HFF-Myc (cell line): ENCODE measurements around the gene RSF1.
A peak's percentile ranks its signal among the peaks of the same experiment; 100 is the strongest.

Experiments used
- DNase-seq: peaks from one replicate; pipeline ENCODE4 v3.0.0-alpha.2; 2011; ENCODE audit warnings: low read depth; ENCODE audit errors: extremely low read depth
- H3K4me3 ChIP-seq: replicated peaks from 2 replicates; pipeline ENCODE4 v1.5.1; 2011; ENCODE audit warnings: low read depth, mild to moderate bottlenecking, control low read depth, low read length
- CTCF ChIP-seq: IDR thresholded peaks from 2 replicates; pipeline ENCODE4 v1.5.1; 2012; ENCODE audit warnings: mild to moderate bottlenecking, low read depth, low read length, control low read depth; ENCODE audit errors: missing control alignments

RSF1 gene

GRCh38 chr11:77819411-77819920, 1.1 kb downstream of the RSF1 start:
- H3K4me3 ChIP-seq = peak overlapping the region; percentile 83
- TF ChIP-seq CTCF = no peak
- DNase-seq = peak; percentile 63

DNA sequence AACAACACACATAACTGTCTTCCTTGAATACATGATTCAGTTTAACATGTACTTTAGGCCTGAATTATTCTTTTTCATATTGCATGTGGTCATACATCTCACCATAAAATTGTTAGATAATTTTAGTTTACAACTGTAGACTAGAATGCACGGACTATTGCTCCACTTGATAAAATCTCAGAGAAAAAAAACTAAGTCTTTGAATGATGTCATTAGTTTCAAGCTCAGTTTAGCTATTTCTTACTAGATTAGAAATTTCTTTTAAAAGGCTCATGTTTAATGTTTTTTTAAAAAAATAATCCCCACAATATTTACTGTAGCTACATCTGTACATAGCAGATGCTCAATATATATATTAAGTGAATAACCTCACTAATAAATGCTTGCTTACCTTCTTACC, 5.1 kb downstream of the RSF1 start:
- no peak for TF ChIP-seq CTCF
- no peak for DNase-seq

DNA sequence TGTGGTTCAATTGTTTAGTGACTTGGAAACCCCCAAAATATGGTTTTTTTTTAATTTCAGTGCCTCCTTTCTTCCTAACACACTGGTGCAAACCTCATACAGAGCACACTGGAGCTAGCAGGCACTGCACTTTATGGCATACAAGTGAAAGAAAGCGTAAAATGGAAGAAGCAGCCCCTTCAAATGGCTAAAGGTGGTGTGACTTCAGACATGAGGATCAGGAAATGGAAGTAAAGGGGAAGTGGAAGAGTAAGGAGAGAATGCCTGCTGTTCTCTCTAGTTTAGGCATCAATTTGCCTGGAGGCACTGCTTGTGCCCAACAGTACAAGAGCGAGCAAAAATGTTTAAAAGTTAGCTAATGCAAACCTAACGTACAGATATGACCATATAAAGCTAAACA, 5.7 kb downstream of the RSF1 start:
- DNase-seq = no peak
- no peak for TF ChIP-seq CTCF
- no peak overlapping the region for H3K4me3 ChIP-seq

More for the DNA sequence above, 5.1 kb downstream of the RSF1 start:
- H3K4me3 ChIP-seq = no peak overlapping the region

DNA sequence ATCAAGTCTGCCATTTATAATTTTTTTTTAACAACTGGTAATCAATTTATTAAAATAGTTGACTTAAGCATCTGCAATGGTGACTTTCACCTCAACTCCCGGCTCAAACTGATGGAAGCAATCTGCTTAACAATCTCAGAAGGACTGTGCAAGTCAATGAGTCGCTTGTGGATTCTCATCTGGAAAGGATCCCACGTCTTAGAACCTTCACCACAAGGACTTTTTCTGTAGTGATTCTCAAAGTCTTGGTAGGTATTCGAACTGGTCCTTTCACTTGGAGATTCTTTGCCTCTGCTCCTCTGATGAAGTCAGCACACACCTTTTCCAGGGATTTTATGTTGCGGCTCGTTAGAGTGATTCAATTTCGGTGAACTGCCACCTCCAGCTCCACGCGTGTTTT, 7.3 kb downstream of the RSF1 start:
- H3K4me3 ChIP-seq = no peak overlapping the region
- no peak for TF ChIP-seq CTCF
- DNase-seq = no peak

DNA sequence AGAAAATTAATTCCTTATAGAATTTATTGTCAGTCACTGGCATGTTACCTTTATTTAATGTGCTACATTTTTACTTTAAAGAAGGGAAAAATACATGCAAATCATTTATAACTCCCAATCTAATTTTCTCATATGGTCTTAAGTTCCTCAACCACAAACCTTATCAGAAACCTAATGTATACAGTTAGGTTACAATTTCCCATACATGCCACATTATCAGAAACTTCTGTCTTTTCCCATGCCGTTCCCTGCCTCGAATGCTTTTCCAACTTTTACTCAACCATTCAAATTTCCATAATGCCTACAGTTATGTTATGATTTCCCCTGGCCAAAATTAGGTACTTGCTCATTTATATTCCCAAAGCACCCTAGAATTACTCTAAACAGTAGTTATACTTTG, 13.5 kb downstream of the RSF1 start:
- no peak for DNase-seq
- H3K4me3 ChIP-seq = no peak overlapping the region
- TF ChIP-seq CTCF = no peak

GRCh38 chr11:77806415-77806814, 14.1 kb downstream of the RSF1 start:
- no peak overlapping the region for H3K4me3 ChIP-seq
- no peak for TF ChIP-seq CTCF
- no peak for DNase-seq

- no peak for TF ChIP-seq CTCF
- no peak overlapping the region for H3K4me3 ChIP-seq
- DNase-seq = no peak
Measured at GRCh38 chr11:77801477-77801876, 19.0 kb downstream of the RSF1 start.
